Liver (tissue), 9 donors: ENCODE measurements around the gene SEMA4D. TPM values are rescaled to one million over a fixed set of nuclear protein-coding genes. Genes with fewer than 3 reads are reported as not detected.

Source experiments
- DNase-seq: peaks from one replicate; pipeline ENCODE4 v3.0.0-alpha.2; 2017; ENCODE audit warnings: low spot score
- H3K27ac ChIP-seq, 2 donors: one replicate each; pipeline ENCODE4 v1.7.0; 2013; ENCODE audit warnings: inconsistent platforms in 2 of 2, low read length in 2 of 2, control low read depth in 1 of 2, low read depth in 1 of 2, mild to moderate bottlenecking in 1 of 2
- H3K27me3 ChIP-seq, 4 donors: one replicate each; pipeline versions ENCODE4 v1.6.1 to v1.7.0; 2013; ENCODE audit warnings: low read length in 3 of 4, inconsistent platforms in 1 of 4, mild to moderate bottlenecking in 1 of 4, moderate library complexity in 1 of 4; ENCODE audit not compliant: control insufficient read depth in 4 of 4, insufficient read depth in 4 of 4
- H3K36me3 ChIP-seq, 4 donors: one replicate each; pipeline versions ENCODE4 v1.6.1 to v1.7.0; 2013; ENCODE audit warnings: low read length in 3 of 4, mild to moderate bottlenecking in 3 of 4, low read depth in 1 of 4, moderate library complexity in 1 of 4; ENCODE audit not compliant: control insufficient read depth in 4 of 4, insufficient read depth in 3 of 4
- H3K4me1 ChIP-seq, 4 donors: one replicate each; pipeline versions ENCODE4 v1.6.1 to v1.7.0; 2013; ENCODE audit warnings: low read length in 3 of 4, mild to moderate bottlenecking in 3 of 4, moderate library complexity in 1 of 4; ENCODE audit not compliant: control insufficient read depth in 4 of 4, insufficient read depth in 4 of 4
- H3K4me3 ChIP-seq, 3 donors: one replicate each; pipeline versions ENCODE4 v1.6.1 to v1.7.0; 2013; ENCODE audit warnings: low read length in 3 of 3, control low read depth in 1 of 3, low read depth in 1 of 3, mild to moderate bottlenecking in 1 of 3
- H3K9ac ChIP-seq, 2 donors: one replicate each; pipeline ENCODE4 v1.7.0; 2013; ENCODE audit warnings: low read length in 2 of 2, mild to moderate bottlenecking in 2 of 2, moderate library complexity in 2 of 2, control low read depth in 1 of 2, low read depth in 1 of 2
- H3K9me3 ChIP-seq, 4 donors: one replicate each; pipeline versions ENCODE4 v1.6.1 to v1.7.0; 2013; ENCODE audit warnings: low read length in 3 of 4; ENCODE audit not compliant: control insufficient read depth in 4 of 4
- EGR1 ChIP-seq, 2 donors: IDR thresholded peaks; 2 replicates each; pipeline ENCODE4 v1.6.1; 2016 to 2018; ENCODE audit warnings: antibody characterized with exemption in 2 of 2, low read depth in 2 of 2
- FOXA1 ChIP-seq: IDR thresholded peaks from 2 replicates; pipeline ENCODE4 v1.6.1; 2016; ENCODE audit warnings: antibody characterized with exemption
- FOXA2 ChIP-seq: IDR thresholded peaks from 2 replicates; pipeline ENCODE4 v1.6.1; 2016; ENCODE audit warnings: antibody characterized with exemption
- GABPA ChIP-seq, 2 donors: IDR thresholded peaks in 1 of 2; conservative IDR thresholded peaks in 1 of 2; 2 replicates each; pipeline ENCODE4 v1.6.1; 2016; ENCODE audit warnings: antibody characterized with exemption in 2 of 2, mild to moderate bottlenecking in 1 of 2, moderate library complexity in 1 of 2
- HNF4A ChIP-seq, 2 donors: conservative IDR thresholded peaks; 2 replicates each; pipeline ENCODE4 v1.6.1; 2016; ENCODE audit warnings: antibody characterized with exemption in 2 of 2, mild to moderate bottlenecking in 2 of 2
- HNF4G ChIP-seq: IDR thresholded peaks from 2 replicates; pipeline ENCODE4 v1.6.1; 2016; ENCODE audit warnings: antibody characterized with exemption
- JUND ChIP-seq, 2 donors: IDR thresholded peaks; 2 replicates each; pipeline ENCODE4 v1.6.1; 2016; ENCODE audit warnings: antibody characterized with exemption in 2 of 2
- NR2F2 ChIP-seq: IDR thresholded peaks from 2 replicates; pipeline ENCODE4 v1.6.1; 2016; ENCODE audit warnings: antibody characterized with exemption
- RAD21 ChIP-seq, 2 donors: IDR thresholded peaks; 2 replicates each; pipeline ENCODE4 v1.6.1; 2016; ENCODE audit warnings: antibody characterized with exemption in 2 of 2, mild to moderate bottlenecking in 2 of 2
- RXRA ChIP-seq, 2 donors: IDR thresholded peaks; 2 replicates each; pipeline ENCODE4 v1.6.1; 2017 to 2018; ENCODE audit warnings: antibody characterized with exemption in 2 of 2, mild to moderate bottlenecking in 1 of 2
- SP1 ChIP-seq: IDR thresholded peaks from 2 replicates; pipeline ENCODE4 v1.6.1; 2018; ENCODE audit warnings: antibody characterized with exemption, mild to moderate bottlenecking
- TAF1 ChIP-seq: conservative IDR thresholded peaks from 2 replicates; pipeline ENCODE4 v1.6.1; 2016; ENCODE audit warnings: antibody characterized with exemption, mild to moderate bottlenecking
- YY1 ChIP-seq: IDR thresholded peaks from 2 replicates; pipeline ENCODE4 v1.6.1; 2016; ENCODE audit warnings: antibody characterized with exemption, mild to moderate bottlenecking
- WGBS: extraction: QIAGEN DNeasy Blood & Tissue Kit; methylation state at CpG from one replicate; pipeline ENCODE4 v1.1.7; 2013; 5-methylcytosine and 5-hydroxymethylcytosine counted together
- polyA plus RNA-seq, 2 donors: library from polyadenylated mRNA; stranded (reverse) in 1 of 2; unstranded in 1 of 2; fragments of 200-250 nt in 1 of 2; fragments of >200 nt in 1 of 2; fragmentation: Nextera tagmentation in 1 of 2; extraction: Ambion mirVana in 1 of 2; gene quantifications; one replicate each; pipeline versions ENCODE4 v1.2.1 to v1.2.3, GENCODE V29; 2013 to 2015
- total RNA-seq, 2 donors: library from RNA; depleted of rRNA; stranded (reverse); fragments of >200 nt; gene quantifications; one replicate each; pipeline ENCODE4 v1.2.3, GENCODE V29; 2014
- TF ChIP-seq, protein P1 (sequence below): IDR thresholded peaks from 2 replicates; pipeline ENCODE4 v1.6.1; 2016; ENCODE audit warnings: antibody characterized with exemption
- TF ChIP-seq, protein P2 (sequence below): IDR thresholded peaks from 2 replicates; pipeline ENCODE4 v1.6.1; 2016; ENCODE audit warnings: antibody characterized with exemption, mild to moderate bottlenecking
- TF ChIP-seq, protein P3 (sequence below): IDR thresholded peaks from 2 replicates; pipeline ENCODE4 v1.6.1; 2016; ENCODE audit warnings: antibody characterized with exemption
- TF ChIP-seq, protein P4 (sequence below): IDR thresholded peaks from 2 replicates; pipeline ENCODE4 v1.6.1; 2016; ENCODE audit warnings: antibody characterized with exemption
- TF ChIP-seq, protein P5 (sequence below): fragments of 150-350 bp; IDR thresholded peaks from 2 replicates; pipeline ENCODE4 v1.5.1; 2017; ENCODE audit warnings: improper control_type of control experiment, low read depth, low read length; ENCODE audit not compliant: missing input control
- donor health status: healthy.
- donor health status: healthy.
- donor health status: healthy.
- donor health status: healthy.
- donor health status: healthy.

Gene SEMA4D
- total and polyA plus RNA-seq, 4 donors, result 1.4 to 12.0 (median 4.1) TPM

DNA sequence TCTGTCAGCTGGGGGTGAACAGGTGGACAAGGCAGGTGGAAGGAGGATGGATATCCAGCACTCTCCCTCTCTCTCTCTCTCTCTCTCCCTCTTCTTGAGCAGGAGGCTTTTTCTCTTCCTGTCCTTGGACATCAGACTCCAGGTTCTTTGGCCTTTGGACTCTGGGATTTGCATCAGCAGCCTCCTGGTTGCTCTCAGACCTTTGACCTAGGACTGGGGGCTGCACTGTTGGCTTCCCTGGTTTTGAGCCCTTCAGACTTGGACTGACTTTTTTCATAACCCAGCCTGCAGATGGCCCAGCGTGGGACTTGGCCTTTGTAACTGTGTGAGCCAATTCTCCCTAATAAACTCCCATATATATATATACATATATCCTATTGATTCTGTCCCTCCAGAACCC, 35.0 kb upstream of the SEMA4D start:
- H3K27ac ChIP-seq, result no peak overlapping the region
- H3K9me3 ChIP-seq, result no peaks in the 10 kb centered on the region
- TF ChIP-seq RAD21 (IDR thresholded peaks at IDR 0.05), result no peak
- TF ChIP-seq SP1, result peak; percentile 42
- no peak for TF ChIP-seq TAF1
- no peak for TF ChIP-seq EGR1 (IDR thresholded peaks at IDR 0.05; ENCODE audit: low read depth in 2 of 2)
- no peak for TF ChIP-seq JUND (IDR thresholded peaks at IDR 0.05)
- no peak for TF ChIP-seq YY1
- TF ChIP-seq, protein P1, sequence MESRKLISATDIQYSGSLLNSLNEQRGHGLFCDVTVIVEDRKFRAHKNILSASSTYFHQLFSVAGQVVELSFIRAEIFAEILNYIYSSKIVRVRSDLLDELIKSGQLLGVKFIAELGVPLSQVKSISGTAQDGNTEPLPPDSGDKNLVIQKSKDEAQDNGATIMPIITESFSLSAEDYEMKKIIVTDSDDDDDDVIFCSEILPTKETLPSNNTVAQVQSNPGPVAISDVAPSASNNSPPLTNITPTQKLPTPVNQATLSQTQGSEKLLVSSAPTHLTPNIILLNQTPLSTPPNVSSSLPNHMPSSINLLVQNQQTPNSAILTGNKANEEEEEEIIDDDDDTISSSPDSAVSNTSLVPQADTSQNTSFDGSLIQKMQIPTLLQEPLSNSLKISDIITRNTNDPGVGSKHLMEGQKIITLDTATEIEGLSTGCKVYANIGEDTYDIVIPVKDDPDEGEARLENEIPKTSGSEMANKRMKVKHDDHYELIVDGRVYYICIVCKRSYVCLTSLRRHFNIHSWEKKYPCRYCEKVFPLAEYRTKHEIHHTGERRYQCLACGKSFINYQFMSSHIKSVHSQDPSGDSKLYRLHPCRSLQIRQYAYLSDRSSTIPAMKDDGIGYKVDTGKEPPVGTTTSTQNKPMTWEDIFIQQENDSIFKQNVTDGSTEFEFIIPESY, result no peak
- TF ChIP-seq, protein P2, sequence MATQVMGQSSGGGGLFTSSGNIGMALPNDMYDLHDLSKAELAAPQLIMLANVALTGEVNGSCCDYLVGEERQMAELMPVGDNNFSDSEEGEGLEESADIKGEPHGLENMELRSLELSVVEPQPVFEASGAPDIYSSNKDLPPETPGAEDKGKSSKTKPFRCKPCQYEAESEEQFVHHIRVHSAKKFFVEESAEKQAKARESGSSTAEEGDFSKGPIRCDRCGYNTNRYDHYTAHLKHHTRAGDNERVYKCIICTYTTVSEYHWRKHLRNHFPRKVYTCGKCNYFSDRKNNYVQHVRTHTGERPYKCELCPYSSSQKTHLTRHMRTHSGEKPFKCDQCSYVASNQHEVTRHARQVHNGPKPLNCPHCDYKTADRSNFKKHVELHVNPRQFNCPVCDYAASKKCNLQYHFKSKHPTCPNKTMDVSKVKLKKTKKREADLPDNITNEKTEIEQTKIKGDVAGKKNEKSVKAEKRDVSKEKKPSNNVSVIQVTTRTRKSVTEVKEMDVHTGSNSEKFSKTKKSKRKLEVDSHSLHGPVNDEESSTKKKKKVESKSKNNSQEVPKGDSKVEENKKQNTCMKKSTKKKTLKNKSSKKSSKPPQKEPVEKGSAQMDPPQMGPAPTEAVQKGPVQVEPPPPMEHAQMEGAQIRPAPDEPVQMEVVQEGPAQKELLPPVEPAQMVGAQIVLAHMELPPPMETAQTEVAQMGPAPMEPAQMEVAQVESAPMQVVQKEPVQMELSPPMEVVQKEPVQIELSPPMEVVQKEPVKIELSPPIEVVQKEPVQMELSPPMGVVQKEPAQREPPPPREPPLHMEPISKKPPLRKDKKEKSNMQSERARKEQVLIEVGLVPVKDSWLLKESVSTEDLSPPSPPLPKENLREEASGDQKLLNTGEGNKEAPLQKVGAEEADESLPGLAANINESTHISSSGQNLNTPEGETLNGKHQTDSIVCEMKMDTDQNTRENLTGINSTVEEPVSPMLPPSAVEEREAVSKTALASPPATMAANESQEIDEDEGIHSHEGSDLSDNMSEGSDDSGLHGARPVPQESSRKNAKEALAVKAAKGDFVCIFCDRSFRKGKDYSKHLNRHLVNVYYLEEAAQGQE, result no peak
- TF ChIP-seq FOXA1, result no peak
- TF ChIP-seq RXRA (IDR thresholded peaks at IDR 0.05), result peak; percentile 47 to 65
- TF ChIP-seq, protein P3, sequence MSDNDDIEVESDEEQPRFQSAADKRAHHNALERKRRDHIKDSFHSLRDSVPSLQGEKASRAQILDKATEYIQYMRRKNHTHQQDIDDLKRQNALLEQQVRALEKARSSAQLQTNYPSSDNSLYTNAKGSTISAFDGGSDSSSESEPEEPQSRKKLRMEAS, result no peak
- peak; percentile 85 for TF ChIP-seq HNF4G
- TF ChIP-seq, protein P4, sequence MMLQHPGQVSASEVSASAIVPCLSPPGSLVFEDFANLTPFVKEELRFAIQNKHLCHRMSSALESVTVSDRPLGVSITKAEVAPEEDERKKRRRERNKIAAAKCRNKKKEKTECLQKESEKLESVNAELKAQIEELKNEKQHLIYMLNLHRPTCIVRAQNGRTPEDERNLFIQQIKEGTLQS, result peak; percentile 61
- no peak for TF ChIP-seq GABPA (IDR thresholded peaks at IDR 0.05 in 1 of 2, conservative IDR thresholded peaks at IDR 0.05 in 1 of 2)
- TF ChIP-seq HNF4A (conservative IDR thresholded peaks at IDR 0.05), result peak; percentile 89 to 97
- TF ChIP-seq, protein P5, sequence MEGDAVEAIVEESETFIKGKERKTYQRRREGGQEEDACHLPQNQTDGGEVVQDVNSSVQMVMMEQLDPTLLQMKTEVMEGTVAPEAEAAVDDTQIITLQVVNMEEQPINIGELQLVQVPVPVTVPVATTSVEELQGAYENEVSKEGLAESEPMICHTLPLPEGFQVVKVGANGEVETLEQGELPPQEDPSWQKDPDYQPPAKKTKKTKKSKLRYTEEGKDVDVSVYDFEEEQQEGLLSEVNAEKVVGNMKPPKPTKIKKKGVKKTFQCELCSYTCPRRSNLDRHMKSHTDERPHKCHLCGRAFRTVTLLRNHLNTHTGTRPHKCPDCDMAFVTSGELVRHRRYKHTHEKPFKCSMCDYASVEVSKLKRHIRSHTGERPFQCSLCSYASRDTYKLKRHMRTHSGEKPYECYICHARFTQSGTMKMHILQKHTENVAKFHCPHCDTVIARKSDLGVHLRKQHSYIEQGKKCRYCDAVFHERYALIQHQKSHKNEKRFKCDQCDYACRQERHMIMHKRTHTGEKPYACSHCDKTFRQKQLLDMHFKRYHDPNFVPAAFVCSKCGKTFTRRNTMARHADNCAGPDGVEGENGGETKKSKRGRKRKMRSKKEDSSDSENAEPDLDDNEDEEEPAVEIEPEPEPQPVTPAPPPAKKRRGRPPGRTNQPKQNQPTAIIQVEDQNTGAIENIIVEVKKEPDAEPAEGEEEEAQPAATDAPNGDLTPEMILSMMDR, result no peak
- TF ChIP-seq NR2F2, result peak; percentile 47
- TF ChIP-seq FOXA2, result no peak
- no peak for DNase-seq
- no peak overlapping the region for H3K9ac ChIP-seq
- peaks cover 3 to 7% (median 5%) of the 10 kb centered on the region in 4 donors for H3K4me1 ChIP-seq
- H3K36me3 ChIP-seq, result no peaks in the 10 kb centered on the region
- WGBS, result 63% methylated on average over 1 of the region's 1 CpG
- H3K4me3 ChIP-seq, result no peak overlapping the region
- H3K27me3 ChIP-seq, result no peaks in the 10 kb centered on the region
